Epidermal melanocyte (primary cell): ENCODE measurements around the gene PRXL2B.
"Not testable (repeated sequence)": the region's sequence is repeated elsewhere in the genome, so short reads cannot be mapped to it uniquely, and the experiment has no call there.

Experiments
- DNase-seq: peaks from one replicate; pipeline ENCODE4 v3.0.0; 2011; ENCODE audit warnings: low spot score; ENCODE audit not compliant: insufficient read length

The PRXL2B gene

DNA sequence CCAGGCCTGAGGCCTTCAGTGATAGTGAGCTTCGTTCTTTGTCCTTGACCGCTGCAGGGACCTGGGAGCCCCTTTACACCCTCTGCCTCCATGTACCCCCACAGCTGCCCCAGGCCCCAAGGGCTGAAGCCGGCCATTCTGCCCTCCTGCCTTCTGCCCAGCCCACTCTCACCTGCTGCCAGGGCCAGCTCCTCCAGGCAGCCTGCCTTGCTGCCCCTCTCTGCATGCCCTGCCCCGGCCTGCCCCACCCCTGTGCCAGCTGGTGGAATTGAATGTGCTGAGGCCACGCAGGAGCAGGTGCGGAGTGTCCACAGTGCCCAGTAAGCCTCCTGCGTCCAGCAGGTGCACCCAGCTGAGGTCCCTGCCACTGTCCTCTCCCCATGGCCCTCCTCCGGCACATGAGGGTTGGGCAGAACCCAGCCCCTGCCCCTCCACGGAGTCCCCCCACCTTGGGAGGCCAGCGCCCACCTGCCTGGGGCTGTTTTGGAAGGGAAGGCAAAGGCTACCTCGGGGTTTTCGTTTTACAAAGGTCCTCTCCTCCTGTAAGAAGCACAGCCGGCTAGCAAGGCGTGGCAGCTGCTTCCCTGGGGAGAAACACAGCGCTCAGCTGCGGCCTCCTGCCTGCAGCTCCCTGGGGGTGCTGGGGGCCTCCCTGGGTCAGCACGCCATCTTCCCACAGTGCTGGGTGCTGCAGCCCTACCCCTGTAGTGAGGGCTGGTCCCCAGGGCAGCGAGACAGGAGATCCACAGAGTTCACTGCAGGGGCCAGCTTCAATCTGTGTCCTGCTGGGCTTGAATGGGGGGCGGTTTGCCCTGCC lies 25.3 kb downstream of the PRXL2B start:
- no peak for DNase-seq

DNA sequence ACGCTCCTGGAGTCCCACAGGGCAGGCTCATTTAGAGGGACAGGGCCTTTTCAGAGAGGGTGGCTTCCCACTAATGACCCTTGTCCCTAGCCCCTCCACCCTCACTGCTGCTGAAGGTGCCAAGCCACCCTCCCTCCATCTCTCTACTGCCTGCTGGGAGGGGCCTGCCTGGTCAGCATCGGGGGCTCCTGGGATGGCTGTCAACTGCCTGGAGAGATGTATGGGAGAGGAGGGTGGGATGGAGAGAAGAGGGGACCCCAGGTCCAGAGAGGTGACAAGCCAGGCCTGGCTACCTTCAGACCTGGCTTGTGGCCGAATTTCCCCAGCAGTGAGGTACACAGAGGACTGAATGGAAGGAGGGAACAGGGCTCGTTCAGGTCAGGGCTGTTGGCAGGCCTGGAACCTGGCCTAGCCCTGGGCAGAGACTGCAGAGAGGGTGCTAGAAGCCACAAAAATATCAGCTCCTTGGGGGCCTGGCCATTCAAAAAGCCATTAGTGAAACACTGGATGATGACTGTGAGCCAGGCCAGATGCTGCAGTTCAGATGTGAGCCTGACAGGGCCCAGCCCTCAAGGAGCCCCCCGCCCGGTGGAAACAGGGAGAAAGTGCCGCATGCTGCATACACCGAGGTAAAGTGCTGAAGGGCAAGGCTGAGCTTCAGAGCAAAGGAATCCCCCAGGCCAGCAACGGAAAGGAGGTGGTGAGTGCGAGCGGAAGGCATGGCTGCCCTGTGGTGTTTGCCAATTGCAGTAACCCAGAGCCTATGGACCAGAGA lies 26.2 kb downstream of the PRXL2B start:
- no peak for DNase-seq

GRCh38 chr1:2614145-2614544 lies 27.6 kb downstream of the PRXL2B start:
- no peak for DNase-seq

DNA sequence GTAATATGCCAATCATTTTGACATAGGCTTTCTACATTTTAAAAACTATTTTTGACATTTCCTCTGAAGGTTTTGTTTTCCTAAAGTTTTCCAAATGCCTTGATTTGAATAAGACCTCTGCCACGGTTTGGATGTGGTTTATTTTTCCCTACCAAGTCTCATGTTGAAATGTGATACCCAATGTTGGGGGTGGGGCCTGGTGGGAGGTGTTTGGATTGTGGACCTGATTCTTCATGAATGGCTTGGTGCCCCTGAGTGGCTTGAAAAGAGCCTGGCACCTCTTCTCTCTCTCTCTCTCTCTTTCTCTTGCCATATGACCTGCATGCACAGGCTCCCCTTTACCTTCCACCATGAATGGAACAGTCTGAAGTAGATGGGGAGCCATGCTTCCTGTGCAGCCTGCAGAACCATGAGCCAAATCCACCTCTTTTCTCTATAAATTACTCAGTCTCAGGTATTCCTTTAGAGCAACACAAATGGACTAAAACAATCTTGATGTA lies 31.4 kb downstream of the PRXL2B start:
- no peak for DNase-seq

DNA sequence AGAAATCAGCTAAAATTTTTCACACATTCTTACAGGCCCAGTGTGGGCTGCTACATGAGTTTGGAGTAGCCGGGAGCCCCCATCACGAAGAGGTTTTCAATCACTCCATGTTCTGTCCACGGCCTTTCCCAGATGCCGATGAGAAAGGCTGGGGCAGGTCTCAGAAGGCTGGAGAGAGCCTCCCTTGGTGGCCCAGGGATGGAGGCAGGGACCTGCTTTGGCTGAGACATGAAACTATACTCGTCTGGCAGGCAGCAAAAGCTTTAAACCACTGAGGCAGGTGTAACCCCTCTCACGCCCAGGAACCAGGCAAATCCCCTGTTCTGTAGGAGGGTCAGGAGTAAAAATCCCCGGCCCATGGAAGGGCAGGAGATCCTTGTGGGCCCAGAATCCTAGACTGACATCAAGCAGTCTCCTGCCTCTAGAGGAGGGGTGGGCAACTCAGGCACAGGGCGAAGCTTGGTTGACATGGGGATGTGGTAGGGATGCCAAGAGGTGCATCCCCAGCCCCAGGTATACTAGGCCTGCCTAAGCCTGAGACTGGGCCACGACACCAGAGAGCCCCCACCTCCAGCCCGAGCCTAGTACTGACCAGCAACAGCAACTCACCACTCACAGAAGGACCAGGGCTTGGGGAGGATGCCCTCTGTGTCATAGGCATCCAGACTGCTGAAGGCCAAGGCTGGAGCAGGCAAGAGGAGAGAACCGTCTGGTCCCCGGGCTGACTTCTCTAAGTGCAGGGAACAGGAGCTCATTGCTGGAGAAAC lies 37.2 kb downstream of the PRXL2B start:
- no peak for DNase-seq

DNA sequence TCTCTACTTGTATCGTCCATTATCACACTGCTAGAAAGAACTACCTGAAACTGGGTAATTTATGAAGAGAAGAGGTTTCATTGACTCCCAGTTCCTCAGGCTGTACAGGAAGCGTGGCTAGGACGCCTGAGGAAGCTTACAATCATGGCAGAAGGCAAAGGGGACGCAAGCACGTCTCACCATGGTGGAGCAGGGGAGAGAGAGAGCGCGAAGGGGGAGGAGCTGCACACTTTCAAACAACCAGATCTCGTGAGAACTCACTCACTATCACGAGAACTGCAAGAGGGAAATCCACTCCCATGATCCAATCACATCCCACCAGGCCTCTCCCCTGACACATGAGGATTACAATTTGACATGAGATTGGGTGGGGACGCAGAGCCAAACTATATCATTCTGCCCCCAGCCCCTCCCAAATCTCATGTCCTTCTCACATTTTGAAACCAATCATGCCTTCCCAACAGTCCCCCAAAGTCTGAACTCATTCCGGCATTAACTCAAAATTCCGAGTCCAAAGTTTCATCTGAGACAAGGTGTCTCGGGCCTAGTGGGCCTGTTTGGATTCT lies 38.2 kb downstream of the PRXL2B start:
- DNase-seq, result no peak

- DNase-seq, result no peak
These were observed 38.7 kb downstream of the PRXL2B start for GRCh38 chr1:2625311-2625710.

- not testable (repeated sequence) for DNase-seq
These were observed 39.2 kb downstream of the PRXL2B start for GRCh38 chr1:2625748-2626147.

DNA sequence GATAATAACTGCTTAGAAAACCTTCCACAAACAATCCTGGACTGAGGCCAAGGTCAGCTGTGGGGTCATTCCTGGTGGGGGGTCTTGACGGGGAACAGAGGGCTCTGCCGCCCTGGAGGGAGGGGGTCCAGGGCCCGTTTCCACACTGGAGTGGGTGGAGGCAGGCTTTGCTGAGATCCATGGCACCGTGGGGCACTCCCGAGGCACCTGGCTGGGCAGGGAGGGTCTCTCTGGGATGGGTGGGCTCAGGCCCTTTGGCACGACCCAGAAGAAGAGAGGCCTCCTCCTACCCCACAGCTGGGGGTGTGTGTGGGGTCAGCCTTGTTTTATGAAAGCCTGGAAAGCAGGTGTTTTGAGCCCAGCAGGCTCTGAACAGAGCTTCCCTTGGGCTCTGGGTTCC lies 41.2 kb downstream of the PRXL2B start:
- no peak for DNase-seq

DNA sequence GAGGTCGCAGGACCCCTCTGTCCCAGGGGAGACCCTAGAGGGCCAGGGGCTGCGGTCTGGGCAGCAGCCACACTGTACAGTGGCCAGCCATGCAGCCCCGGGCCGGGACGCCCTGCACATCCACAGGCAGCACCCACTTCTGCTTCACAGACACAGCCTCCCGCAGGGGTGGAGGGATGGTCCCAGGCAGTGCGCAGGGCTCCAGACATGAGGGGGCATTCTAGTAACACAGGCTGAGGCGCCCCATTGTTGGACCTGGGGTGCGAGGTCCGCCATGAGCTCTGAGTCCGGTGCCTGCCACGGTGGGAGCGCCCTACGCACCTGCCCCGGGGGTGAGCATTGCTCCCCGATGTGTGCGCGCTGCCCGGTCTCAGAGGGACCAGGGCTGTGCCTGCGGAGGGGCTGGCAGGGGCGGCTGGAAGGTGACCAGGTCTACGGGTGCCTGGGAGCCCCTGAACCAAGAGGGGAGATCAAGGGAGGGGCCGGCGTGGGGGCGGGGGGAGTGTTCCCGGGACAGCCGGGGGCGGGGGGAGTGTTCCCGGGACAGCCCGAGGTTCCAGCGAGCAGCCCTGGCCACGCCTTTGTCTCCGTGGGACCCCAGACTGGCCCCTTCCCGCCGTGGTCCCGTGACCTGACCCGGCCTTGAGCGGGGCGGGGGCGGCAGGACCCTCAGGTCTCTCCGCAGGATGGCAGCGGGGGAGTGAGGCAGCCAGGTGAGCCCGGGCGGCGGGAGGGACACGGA lies 41.8 kb downstream of the PRXL2B start:
- DNase-seq, result no peak

DNA sequence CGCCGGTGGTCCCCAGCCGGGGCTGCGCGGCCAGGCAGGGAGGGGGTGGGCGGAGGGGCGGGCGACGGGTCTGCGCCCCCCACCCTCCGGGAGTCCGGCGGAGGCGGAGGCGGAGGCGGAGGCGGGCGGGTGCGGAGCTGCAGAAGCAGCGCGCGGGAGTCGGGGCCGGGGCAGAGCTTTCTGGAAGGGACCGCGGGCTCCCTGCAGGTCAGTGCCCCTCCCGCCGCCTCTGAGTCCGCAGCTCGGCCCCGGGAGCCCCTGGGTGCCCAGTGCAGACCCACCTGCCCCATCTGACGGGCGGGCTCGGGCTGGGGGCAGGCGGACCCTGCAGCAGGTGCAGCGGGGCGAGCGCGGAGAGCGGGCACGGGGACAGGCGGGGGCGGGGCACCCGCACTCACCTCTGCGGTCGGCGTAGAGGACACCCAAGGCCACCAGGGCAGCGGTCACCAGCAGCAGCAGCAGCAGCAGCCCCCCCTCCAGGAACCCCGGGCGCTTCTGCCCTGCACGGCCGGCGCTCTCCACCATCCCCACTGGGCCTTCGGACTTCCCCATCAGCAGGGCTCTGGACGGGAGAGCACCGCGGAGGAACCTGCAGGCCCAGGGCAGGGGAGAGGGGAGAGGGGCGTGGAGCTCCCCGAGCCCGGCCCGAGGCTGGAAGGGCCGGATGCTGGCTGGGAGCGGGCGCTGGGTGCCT lies 42.5 kb downstream of the PRXL2B start:
- no peak for DNase-seq

DNA sequence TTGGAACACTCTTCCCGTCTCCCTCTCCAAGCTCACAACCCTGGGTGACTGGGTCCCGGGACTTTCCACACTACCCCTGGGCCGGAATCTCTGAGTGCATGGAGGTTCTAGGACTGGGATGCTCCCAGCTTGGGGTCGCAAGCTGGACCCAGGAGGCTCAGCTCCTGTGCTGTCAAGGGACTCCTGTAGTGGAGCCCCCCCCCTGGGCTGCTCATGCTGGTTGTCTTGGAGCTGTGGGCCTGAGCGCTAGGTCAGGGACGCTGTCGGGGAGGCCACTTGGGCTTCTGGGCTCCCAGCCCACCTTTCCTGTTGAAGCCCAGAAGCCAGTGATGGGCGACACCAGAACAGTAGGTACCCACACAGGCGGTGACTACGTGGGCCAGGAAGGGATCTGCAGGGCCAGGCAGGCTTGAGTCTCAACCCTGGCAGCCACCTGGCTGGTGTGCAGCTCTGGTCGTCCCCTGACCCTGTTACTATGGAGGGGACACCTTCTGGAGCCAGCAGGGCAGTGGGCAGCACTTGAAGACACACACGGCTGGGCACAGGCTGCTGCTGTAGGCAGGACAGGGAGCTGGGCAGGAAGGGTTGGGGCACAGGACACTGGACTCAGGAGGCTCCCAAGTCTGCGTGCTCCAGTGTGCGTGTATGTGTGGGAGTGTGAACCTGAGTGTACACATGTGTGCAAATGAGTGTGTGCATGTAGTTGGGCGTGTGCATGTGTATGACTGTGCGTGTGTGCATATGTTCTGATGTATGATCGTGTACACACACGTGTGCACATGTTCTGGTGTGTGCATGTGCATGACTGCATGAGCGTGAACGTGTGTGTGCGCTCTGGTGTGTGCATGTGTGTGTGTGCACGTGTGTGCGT lies 43.3 kb downstream of the PRXL2B start:
- DNase-seq, result no peak

DNA sequence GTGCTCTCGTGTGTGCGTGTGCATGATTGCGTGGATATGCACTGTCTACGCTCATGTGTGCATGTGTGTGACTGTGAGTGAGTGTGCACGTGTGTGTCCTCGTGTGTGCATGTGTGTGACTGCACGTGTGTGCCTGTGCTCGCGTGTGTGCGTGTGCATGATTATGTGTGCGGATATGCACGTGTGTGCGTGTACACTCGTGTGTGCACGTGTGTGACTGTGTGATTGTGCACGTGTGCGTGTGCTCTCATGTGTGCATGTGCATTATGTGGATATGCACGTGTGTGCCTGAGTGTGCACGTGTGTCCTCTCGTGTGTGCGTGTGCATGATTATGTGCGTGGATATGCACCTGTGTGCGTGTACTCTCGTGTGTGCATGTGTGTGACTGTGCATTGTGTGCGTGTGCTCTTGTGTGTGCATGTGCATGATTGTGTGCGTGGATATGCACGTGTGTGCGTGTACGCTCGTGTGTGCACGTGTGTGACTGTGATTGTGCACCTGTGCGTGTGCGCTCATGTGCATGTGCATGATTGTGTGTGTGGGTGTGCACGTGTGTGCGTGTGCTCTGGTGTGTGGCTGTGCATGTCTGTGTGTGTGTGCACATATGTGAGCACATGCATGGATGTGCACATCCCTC lies 44.0 kb downstream of the PRXL2B start:
- DNase-seq, result no peak

DNA sequence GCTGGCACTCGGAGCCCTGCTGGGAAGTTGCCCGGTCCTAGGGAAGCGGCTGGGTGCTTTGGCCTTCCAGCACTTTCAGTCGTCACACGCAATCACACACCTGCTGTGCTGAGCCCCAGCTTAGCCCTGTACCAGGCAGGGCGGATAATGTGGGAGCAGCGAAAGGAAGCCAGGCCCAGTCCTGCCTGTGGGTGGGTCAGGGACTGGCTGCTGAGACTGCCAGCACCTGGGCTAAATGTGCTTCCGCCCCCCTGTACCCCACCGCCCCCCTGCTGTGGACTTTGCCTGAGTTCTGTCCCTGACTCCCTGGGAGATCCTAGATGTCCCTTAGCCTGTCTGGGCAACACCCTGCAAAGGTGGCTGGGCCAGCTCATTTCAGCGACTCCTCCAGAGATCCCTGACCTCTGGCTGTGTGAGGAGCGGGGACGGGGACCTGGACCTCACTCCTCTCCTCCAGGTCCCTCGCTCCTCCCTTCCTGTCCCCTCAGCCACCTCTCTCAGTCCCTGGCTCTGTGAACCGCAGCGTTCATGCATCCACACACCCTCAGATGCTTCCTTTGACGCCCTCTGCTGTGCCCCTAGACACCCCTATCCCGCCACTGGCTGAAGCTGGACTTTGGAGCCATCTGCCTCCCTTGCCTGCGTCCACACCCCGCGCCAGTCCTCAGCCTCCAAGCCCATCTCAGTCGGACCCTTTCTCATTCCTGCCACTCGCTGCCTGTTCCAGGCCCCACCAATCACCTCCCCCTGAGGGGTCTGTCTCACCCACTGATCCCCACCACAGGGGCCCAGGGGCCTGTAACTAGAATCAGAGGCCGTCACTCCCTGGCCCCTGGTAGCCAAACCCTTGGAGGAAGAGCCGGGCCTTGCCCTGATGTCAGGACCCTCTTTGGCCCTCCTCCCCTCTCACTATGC lies 44.8 kb downstream of the PRXL2B start:
- no peak for DNase-seq

DNA sequence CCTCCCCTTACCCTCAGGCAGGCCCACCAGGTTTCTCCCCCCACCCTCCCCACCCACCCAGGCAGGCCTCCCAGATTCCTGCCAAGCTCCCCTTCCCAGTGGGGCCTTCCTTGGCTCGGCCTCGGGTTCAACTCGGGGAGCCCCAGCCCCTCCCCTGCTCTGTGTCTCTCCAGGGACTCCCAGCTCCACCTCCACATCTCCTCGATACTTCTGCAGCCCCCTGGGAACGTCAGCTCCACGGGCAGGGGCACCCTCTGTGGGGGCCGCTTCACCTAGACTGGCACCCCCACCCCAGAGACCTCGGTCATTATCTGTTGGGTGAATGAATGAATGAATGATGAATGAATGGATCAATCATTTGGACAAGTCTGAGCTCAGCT lies 45.5 kb downstream of the PRXL2B start:
- DNase-seq, result no peak

- no peak for DNase-seq
These were observed 46.2 kb downstream of the PRXL2B start, which contains the start of gene MMEL1 for GRCh38 chr1:2632561-2633361. TSS of gene MMEL1 (minus strand) at chr1:2633016. CDS start at chr1:2629484, 3,532 bp downstream.
